ENCODE data around the gene CDC6.

GRCh38 chr17:40287159-40287493, 553 bp upstream of the CDC6 start:
- TF ChIP-seq CTCF (IDR thresholded peaks at IDR 0.05 in 4 of 5, conservative IDR thresholded peaks at IDR 0.05 in 1 of 5) (no peak), POLR2A (IDR thresholded peaks at IDR 0.05) (no peak)

Measured in gastrocnemius medialis (tissue), 4 donors.